Thoracic aorta (tissue), 2 donors: ENCODE results near the gene DNAH7. TPM values are rescaled to one million over a fixed set of nuclear protein-coding genes. Genes with fewer than 3 reads are reported as not detected.

Experiments used
- ATAC-seq: fragments of 150-250 bp; one replicate; pipeline ENCODE4 v1.8.0; 2017; ENCODE audit warnings: low read depth; ENCODE audit not compliant: insufficient number of reproducible peaks, low FRiP score
- DNase-seq: peaks from one replicate; pipeline ENCODE4 v3.0.0-alpha.2; 2020; ENCODE audit warnings: low spot score
- H3K27ac ChIP-seq, 2 donors: fragments of 200-600 bp; sonication (generic); 1 replicate in 1 of 2; 2 replicates in 1 of 2; pipeline ENCODE4 v1.5.1; 2016; ENCODE audit warnings: mild to moderate bottlenecking in 2 of 2, moderate library complexity in 2 of 2
- H3K27me3 ChIP-seq: fragments of 200-600 bp; sonication (generic); replicated peaks from 2 replicates; pipeline ENCODE4 v1.6.0; 2016; ENCODE audit warnings: mild to moderate bottlenecking; ENCODE audit not compliant: insufficient read depth
- H3K36me3 ChIP-seq: fragments of 200-600 bp; sonication (generic); one replicate; pipeline ENCODE4 v1.5.1; 2016
- H3K4me1 ChIP-seq, 2 donors: fragments of 200-600 bp; sonication (generic); 1 replicate in 1 of 2; 2 replicates in 1 of 2; pipeline versions ENCODE4 v1.5.1 to v1.6.0; 2016; ENCODE audit warnings: low read depth in 2 of 2, mild to moderate bottlenecking in 1 of 2; ENCODE audit not compliant: control insufficient read depth in 1 of 2
- H3K4me3 ChIP-seq: fragments of 200-600 bp; sonication (generic); 2 replicates; pipeline ENCODE4 v1.5.1; 2016; ENCODE audit warnings: mild to moderate bottlenecking
- H3K9me3 ChIP-seq: fragments of 200-600 bp; sonication (generic); 2 replicates; pipeline ENCODE4 v1.5.1; 2016
- total RNA-seq, 2 donors: library from RNA; depleted of rRNA; stranded (reverse); fragments of >200 nt; gene quantifications; one replicate each; pipeline versions ENCODE4 v1.1.0 to v1.2.3, GENCODE V29; 2016
- TF ChIP-seq, protein P1 (sequence below): fragments of 200-600 bp; sonication (generic); IDR thresholded peaks from one replicate; pipeline ENCODE4 v1.5.1; 2019; ENCODE audit warnings: antibody characterized with exemption

The DNAH7 gene
- total RNA-seq, 2 donors from 2014 or later = 0.68 to 2.0 TPM

DNA sequence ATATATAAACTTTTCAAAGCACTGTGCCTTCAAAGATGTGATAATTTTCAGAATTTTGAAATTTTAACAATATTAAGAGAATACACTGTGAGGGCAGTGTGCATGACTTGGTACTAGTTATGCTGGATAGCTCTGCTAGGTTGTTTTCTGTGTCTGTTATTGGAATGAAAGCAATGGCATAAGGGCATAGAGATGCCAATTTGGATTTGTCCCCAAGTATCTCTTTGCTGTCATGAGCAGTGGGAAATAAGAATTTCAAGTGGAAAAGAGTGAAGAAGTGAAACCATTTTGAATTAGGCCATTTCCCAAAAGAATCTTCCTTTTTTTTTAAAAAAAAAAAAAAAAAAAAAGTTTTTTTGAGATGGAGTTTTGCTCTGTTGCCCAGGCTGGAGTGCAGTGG is 334.8 kb downstream of the DNAH7 start:
- Histone ChIP-seq H3K27ac (no peak overlapping the region), H3K4me3 (no peak overlapping the region), H3K9me3 (no peaks in the 10 kb centered on the region), H3K27me3 (no peaks in the 10 kb centered on the region), H3K4me1 (no peaks in the 10 kb centered on the region), H3K36me3 (peaks cover 8% of the 10 kb centered on the region)
- TF ChIP-seq, protein P1, sequence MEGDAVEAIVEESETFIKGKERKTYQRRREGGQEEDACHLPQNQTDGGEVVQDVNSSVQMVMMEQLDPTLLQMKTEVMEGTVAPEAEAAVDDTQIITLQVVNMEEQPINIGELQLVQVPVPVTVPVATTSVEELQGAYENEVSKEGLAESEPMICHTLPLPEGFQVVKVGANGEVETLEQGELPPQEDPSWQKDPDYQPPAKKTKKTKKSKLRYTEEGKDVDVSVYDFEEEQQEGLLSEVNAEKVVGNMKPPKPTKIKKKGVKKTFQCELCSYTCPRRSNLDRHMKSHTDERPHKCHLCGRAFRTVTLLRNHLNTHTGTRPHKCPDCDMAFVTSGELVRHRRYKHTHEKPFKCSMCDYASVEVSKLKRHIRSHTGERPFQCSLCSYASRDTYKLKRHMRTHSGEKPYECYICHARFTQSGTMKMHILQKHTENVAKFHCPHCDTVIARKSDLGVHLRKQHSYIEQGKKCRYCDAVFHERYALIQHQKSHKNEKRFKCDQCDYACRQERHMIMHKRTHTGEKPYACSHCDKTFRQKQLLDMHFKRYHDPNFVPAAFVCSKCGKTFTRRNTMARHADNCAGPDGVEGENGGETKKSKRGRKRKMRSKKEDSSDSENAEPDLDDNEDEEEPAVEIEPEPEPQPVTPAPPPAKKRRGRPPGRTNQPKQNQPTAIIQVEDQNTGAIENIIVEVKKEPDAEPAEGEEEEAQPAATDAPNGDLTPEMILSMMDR = no peak
- no peak for ATAC-seq
- no peak for DNase-seq

GRCh38 chr2:195732574-195732973 is 336.1 kb downstream of the DNAH7 start:
- DNase-seq = no peak
- Histone ChIP-seq H3K36me3 (peaks cover 8% of the 10 kb centered on the region), H3K9me3 (no peaks in the 10 kb centered on the region), H3K27me3 (no peaks in the 10 kb centered on the region), H3K4me1 (no peaks in the 10 kb centered on the region), H3K4me3 (no peak overlapping the region), H3K27ac (no peak overlapping the region)
- TF ChIP-seq, protein P1 = no peak
- ATAC-seq = no peak

- Histone ChIP-seq H3K27me3 (no peaks in the 10 kb centered on the region), H3K36me3 (peaks cover 8% of the 10 kb centered on the region), H3K4me1 (no peaks in the 10 kb centered on the region), H3K4me3 (no peak overlapping the region), H3K27ac (no peak overlapping the region), H3K9me3 (no peaks in the 10 kb centered on the region)
- TF ChIP-seq, protein P1 = no peak
- DNase-seq (no peak), ATAC-seq (no peak)
Observed at GRCh38 chr2:195730912-195731311, 337.7 kb downstream of the DNAH7 start.

DNA sequence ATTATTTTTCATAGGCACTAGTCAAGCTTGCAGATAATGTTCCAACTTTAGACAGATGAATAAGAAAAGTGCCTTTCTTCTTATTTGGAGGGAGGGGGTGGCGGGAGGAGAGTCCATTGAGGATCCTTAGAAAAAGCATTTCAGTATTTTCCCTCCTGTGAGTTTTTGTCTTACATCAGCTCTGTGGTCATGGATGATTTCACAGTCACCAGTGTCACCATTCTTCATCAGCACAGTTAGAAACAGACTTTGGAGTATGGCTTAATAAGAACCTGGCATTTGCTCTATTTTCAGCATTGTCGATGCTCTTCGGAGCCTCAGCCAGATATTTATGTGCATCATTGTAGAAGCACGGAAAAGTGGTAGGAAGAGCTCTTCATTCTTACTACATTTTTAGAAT is 341.5 kb downstream of the DNAH7 start:
- ATAC-seq (no peak), DNase-seq (no peak)
- H3K9me3 ChIP-seq = no peaks in the 10 kb centered on the region
- H3K27ac ChIP-seq = no peak overlapping the region
- peaks cover 8% of the 10 kb centered on the region for H3K36me3 ChIP-seq
- H3K27me3 ChIP-seq = no peaks in the 10 kb centered on the region
- H3K4me3 ChIP-seq = no peak overlapping the region
- TF ChIP-seq, protein P1 = no peak
- no peaks in the 10 kb centered on the region for H3K4me1 ChIP-seq

GRCh38 chr2:195722075-195722474 is 346.6 kb downstream of the DNAH7 start:
- ATAC-seq (no peak), DNase-seq (no peak)
- Histone ChIP-seq H3K36me3 (no peaks in the 10 kb centered on the region), H3K4me1 (no peaks in the 10 kb centered on the region), H3K9me3 (no peaks in the 10 kb centered on the region), H3K4me3 (no peak overlapping the region), H3K27ac (no peak overlapping the region), H3K27me3 (no peaks in the 10 kb centered on the region)
- TF ChIP-seq, protein P1 = no peak
